AG09319 (cell line): Measurements from ENCODE around the gene CEP250.

Experiments used
- DNase-seq: peaks from one replicate; pipeline ENCODE4 v3.0.0-alpha.2; 2010; ENCODE audit warnings: low read depth; ENCODE audit errors: extremely low read depth
- CTCF ChIP-seq: IDR thresholded peaks from 2 replicates; pipeline ENCODE4 v1.5.1; 2011; ENCODE audit warnings: low read depth, mild to moderate bottlenecking, inconsistent platforms, low read length, moderate library complexity

CEP250 gene

GRCh38 chr20:35487479-35487878 is 32.1 kb downstream of the CEP250 start:
- DNase-seq: no peak
- TF ChIP-seq CTCF: no peak

DNA sequence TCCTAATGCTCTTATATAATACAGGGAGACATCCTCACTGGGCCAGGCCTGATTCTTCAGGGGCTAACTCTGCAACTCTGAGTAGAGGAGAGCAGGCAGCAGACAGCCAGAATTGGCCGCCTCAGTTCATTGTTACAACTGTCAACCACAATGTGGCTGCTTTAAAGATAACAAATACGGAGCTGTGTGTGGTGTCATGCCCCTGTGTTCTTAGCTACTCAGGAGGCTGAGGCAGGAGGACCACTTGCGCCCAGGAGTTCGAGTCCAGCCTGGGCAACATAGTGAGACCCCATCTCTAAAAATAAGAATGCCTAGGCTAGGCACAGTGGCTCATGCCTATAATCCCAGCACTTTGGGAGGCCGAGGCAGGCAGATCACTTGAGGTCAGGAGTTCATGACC is 34.3 kb downstream of the CEP250 start:
- TF ChIP-seq CTCF: no peak
- DNase-seq: no peak

DNA sequence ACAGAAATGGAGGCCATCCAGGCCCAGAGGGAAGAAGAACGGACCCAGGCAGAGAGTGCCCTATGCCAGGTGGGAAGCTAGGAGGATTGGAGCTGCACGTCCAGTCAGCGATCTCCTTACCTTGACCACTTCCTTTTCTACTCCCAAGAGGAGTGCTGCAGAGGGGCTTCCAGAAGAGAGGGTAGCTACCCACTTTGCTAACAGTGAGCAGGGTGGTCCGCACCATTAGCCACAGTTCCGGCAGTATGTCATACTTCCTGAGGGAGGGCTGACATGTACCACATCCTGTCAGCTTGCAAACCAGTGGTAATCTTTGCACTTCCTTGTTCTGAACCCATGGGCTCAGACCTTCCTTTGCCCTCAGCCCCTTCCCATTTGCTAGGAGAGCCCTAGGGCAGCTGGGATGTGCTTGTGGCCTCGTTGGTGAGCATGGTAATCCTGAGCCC is 35.4 kb downstream of the CEP250 start:
- TF ChIP-seq CTCF: no peak
- no peak for DNase-seq

DNA sequence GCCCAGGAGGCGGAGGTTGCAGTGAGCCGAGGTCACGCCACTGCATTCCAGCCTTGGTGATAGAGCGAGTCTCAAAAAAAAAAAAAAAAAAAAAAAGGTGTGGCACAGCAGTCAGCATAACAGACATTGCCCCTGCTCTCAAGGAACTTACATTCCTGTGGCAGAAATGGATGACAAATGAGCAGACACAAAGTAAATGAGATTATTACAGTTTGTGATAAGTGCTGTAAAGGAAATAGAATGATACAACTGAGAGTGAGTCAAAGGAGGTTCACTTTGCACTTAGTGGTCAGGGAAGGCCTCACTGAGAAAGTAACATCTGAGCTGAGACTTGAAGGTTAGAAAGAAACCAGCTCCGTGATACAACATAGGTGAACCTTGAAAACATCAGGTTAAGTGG is 36.4 kb downstream of the CEP250 start:
- TF ChIP-seq CTCF: no peak
- DNase-seq: no peak

DNA sequence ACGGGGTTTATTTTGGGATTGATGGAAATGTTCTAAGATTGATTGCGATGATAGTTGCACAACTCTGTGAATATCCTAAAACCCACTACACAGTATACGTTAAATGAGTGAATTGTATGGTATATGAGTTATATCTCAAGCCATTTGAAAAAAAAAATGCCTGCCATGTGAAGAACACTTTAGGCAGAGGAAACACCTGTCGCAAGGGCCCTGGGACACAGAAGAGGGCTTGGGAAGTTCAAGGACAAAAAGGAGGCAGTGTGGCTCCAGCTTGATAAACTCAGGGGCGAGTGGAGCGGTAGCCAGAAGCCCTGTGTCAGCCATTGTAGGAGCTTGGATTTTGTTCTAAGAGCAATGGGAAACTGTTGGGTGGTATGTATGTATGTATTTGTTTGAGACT is 37.0 kb downstream of the CEP250 start:
- no peak for TF ChIP-seq CTCF
- DNase-seq: no peak

DNA sequence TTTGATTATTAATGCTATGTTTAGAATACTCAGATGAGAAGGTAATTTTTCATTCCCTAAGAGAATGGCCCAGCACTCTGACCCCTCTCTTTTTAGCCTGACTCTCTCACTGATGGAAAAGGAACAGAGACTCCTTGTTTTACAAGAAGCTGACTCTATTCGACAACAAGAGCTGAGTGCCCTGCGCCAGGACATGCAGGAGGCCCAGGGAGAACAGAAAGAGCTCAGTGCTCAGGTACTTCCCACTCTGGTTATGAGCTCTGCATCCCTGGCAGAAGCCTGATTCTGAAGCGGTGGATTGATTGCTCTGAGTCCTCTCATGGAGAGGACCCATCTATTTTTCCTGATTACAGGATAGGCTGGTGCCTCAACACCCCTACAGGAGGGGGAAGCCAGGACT is 41.1 kb downstream of the CEP250 start:
- DNase-seq: no peak
- no peak for TF ChIP-seq CTCF

DNA sequence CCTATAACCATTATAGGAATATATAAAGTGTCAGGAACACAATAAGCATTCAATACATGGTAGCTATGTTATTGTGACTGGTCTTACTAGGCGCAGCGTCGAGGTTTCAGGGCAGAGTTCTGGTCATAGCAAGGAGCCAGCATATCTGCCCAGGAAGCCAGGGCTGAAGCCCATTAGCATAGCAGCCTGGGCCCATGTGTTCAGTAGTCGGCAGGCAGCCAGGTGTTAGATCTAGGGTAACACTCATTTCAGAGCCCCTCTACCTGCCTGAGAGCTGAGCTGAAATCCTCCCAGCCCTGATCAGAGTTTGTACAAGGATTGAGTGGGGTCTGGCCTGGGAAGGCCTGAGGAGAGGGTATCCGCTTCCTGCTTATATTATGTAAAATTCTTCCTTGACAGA is 41.9 kb downstream of the CEP250 start:
- no peak for DNase-seq
- TF ChIP-seq CTCF: no peak
